Activated naive CD8-positive, alpha-beta T cell treated with anti-CD3 and anti-CD28 coated beads, Interleukin-2, amount 50 U/mL, for 24 hours (primary cell): ENCODE data around the gene CYTH1.

Experiments used
- ATAC-seq: fragments of 150-1000 bp; cut with Tn5 transposase; one replicate; pipeline ENCODE4 v1.10.0; 2021
- DNase-seq: peaks from one replicate; pipeline ENCODE4 v3.0.0; 2021
- H3K27ac Mint-ChIP-seq: one replicate; pipeline ENCODE4 v1.8.0; 2021; ENCODE audit warnings: mild to moderate bottlenecking, mixed read lengths
- H3K27me3 Mint-ChIP-seq: one replicate; pipeline ENCODE4 v1.8.0; 2021; ENCODE audit warnings: mixed read lengths
- H3K36me3 Mint-ChIP-seq: one replicate; pipeline ENCODE4 v1.8.0; 2021; ENCODE audit warnings: low read depth, mixed read lengths
- H3K4me1 Mint-ChIP-seq: one replicate; pipeline ENCODE4 v1.8.0; 2021; ENCODE audit warnings: mixed read lengths
- H3K4me3 Mint-ChIP-seq: one replicate; pipeline ENCODE4 v1.8.0; 2021; ENCODE audit warnings: mild to moderate bottlenecking, moderate library complexity, mixed read lengths
- H3K9me3 Mint-ChIP-seq: one replicate; pipeline ENCODE4 v1.8.0; 2021; ENCODE audit warnings: mixed read lengths

CYTH1 gene

DNA sequence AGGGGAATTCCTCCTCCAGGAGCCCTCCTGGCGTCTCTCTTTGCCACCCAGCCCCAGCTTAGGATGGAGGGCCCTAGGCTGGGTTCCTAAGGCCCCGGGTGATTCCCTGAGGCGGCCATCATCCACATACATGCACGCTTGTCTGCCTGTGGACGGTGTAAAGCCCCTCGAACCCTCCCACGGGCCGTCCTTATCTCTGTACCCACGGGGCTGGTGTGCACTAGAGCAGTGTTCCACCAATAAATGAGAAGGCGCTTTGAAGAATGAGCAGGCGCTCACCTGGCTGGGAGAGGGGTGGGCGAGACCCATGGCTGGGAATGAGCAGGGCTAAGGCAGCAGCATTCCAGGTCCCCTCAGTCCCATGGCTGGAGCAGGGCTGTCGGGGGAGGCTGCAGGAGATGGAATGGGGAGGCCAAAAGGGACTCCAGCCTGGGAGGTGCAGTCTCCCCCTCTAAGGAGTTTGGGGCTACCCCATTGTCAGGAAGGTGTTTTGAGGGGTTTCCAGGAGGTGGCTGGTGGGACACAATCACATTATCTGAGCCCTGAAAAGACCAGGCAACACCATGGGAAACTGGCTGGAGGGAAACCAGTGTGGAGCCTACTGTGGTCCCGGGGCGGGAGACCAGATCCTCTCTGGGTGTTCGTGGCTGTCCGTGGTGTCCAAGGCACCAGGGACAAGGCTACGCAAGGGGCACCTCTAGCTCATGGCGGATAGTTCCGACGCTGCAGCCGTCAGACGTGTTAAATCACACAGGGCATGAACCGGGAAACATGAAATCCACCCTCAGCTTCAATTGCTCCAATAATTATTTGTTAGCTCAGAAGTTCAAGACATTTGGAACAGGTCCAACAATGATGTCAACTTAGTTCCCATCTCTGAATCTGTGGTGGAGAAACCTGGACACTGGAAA, 117.3 kb downstream of the CYTH1 start:
- Mint-ChIP-seq H3K4me1 (peaks cover 22% of the 10 kb centered on the region), H3K27me3 (no peaks in the 10 kb centered on the region), H3K9me3 (no peaks in the 10 kb centered on the region), H3K36me3 (peaks cover 4% of the 10 kb centered on the region), H3K4me3 (no peak overlapping the region), H3K27ac (no peak overlapping the region)
- DNase-seq (no peak), ATAC-seq (no peak)

DNA sequence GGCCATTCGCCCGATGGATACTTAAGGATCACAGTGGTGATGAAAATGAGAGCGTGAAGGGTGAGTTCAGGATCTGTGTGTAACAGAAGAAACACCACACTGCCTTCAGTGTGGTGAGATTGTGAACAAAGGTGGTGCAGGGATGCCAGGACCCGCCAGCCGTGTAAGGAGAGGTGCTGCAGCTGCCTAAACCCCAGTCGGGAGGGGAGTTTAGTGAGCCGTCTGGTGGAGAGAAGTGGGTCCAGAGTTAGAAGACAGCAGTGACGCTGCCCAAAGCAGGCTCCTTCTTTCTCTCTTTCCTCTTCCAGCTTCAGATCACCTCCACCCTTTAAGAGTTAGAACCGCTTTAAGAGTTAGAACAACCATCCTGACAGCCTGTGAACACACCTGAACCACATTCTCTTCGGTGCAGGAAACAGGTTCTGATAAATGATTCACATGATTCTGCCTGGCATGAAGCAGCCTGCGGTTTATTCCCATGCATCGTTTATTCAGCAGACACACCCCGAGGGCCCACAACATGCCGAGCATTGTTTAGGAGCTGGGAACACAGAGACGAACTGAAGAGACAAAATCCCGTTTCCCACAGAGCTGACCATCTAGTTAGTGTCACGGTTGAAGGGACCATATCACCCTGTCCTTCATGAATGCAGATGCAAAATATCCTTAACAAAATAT, 120.8 kb downstream of the CYTH1 start:
- no peaks in the 10 kb centered on the region for H3K27me3 Mint-ChIP-seq
- H3K4me1 Mint-ChIP-seq = peaks cover 14% of the 10 kb centered on the region
- no peak for DNase-seq
- H3K9me3 Mint-ChIP-seq = no peaks in the 10 kb centered on the region
- no peak overlapping the region for H3K4me3 Mint-ChIP-seq
- H3K27ac Mint-ChIP-seq = no peak overlapping the region
- ATAC-seq = no peak
- peaks cover under 1% of the 10 kb centered on the region for H3K36me3 Mint-ChIP-seq

DNA sequence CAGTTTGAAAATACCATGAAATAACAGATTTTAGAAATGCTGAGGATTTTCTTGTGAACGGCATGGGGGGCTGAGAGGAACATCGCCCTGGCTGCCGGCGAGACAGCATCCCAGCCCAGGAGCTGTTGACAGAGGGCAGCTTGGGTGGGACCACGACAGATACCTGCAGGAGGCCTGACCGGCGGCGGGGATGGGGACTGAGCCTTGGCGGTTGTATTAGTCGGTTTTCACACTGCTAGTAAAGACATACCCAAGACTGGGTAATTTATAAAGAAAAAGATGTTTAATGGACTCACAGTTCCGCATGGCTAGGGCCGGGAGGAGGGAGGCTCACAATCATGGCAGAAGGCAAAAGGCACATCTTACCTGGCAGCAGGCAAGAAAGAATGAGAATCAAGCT, 122.5 kb downstream of the CYTH1 start:
- ATAC-seq (no peak), DNase-seq (no peak)
- Mint-ChIP-seq H3K9me3 (no peaks in the 10 kb centered on the region), H3K4me3 (no peak overlapping the region), H3K27me3 (no peaks in the 10 kb centered on the region), H3K27ac (no peak overlapping the region), H3K36me3 (no peaks in the 10 kb centered on the region), H3K4me1 (no peaks in the 10 kb centered on the region)

DNA sequence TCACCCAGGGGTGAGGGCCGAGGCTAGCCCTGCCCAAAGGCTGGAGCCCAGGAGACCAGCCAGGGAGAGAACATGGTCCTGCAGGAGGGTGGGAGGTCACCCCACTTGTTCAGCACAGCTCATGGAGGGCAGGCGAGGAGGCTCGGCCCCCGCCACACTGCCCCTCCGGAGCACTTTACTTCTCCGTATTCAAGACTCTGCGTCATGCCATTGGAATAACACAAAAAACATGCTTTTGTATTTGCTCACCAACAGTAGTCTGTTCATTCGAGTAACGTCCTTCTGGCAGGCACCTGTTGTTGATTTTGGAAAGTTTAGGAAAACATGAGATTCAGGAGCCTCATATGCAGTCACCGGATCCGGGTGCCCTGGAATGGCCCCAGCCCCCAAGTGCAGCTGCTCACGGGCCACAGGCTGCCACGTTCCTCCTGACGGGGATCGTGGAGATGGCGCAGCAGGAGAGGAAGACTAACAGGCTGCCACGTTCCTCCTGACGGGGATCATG, 123.7 kb downstream of the CYTH1 start:
- H3K27me3 Mint-ChIP-seq = no peaks in the 10 kb centered on the region
- DNase-seq (no peak), ATAC-seq (no peak)
- no peaks in the 10 kb centered on the region for H3K36me3 Mint-ChIP-seq
- no peak overlapping the region for H3K4me3 Mint-ChIP-seq
- no peaks in the 10 kb centered on the region for H3K9me3 Mint-ChIP-seq
- no peak overlapping the region for H3K27ac Mint-ChIP-seq
- no peaks in the 10 kb centered on the region for H3K4me1 Mint-ChIP-seq

DNA sequence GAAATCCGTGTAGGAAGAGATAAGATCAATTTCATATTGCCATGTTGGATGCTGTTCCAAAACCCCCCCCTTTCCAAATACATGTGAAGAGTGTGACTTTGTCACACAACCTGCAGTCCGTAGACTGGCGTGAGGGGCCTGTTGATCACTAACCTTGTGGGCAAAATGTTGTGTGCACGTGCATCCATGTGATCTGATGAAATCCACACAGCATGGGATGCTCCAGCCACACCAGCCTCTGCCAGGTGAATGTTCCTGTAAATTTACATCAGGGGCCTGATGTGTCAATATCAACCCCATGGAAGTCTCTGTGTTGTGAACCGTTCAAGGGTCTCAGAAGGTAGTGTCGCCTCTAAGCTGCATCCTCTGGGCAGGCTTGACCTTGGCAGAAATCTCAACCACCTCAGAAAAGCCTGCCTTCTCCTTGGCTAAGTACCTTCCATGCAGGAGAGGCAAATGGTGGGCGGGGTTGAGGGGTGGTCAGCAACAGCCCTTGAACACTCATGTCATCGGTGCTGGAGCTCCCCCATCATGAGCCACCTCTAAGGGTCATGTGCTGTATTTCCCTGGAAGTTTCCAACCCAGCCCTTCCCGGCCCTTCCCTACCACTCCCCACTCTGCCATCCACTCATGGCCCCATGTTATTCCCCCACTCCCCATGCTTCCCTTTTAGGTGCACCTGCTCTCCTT, 126.7 kb downstream of the CYTH1 start:
- H3K27me3 Mint-ChIP-seq = no peaks in the 10 kb centered on the region
- no peak overlapping the region for H3K27ac Mint-ChIP-seq
- ATAC-seq (no peak), DNase-seq (no peak)
- H3K4me3 Mint-ChIP-seq = no peak overlapping the region
- no peaks in the 10 kb centered on the region for H3K36me3 Mint-ChIP-seq
- H3K4me1 Mint-ChIP-seq = peaks cover 5% of the 10 kb centered on the region
- H3K9me3 Mint-ChIP-seq = no peaks in the 10 kb centered on the region

DNA sequence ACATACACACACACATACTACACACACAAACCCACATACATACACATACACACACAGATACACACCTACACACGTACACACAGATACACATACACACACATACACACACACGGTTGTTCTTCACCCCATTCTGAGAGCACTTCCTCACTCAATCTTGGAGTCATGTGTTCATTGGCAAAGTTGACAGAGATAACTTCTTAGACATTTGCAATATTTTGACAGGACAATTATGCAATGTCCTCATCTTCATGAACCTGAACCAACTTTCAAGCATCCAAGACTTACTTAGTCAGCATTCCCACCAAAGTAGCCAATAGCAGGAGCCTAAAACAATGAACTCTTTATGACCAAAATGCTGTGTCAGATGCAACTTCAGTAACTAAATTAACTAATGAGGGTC, 127.7 kb downstream of the CYTH1 start:
- no peak for DNase-seq
- H3K4me3 Mint-ChIP-seq = no peak overlapping the region
- no peak overlapping the region for H3K27ac Mint-ChIP-seq
- H3K36me3 Mint-ChIP-seq = no peaks in the 10 kb centered on the region
- peaks cover 5% of the 10 kb centered on the region for H3K4me1 Mint-ChIP-seq
- H3K27me3 Mint-ChIP-seq = peaks cover 2% of the 10 kb centered on the region
- peaks cover 1% of the 10 kb centered on the region for H3K9me3 Mint-ChIP-seq
- no peak for ATAC-seq

DNA sequence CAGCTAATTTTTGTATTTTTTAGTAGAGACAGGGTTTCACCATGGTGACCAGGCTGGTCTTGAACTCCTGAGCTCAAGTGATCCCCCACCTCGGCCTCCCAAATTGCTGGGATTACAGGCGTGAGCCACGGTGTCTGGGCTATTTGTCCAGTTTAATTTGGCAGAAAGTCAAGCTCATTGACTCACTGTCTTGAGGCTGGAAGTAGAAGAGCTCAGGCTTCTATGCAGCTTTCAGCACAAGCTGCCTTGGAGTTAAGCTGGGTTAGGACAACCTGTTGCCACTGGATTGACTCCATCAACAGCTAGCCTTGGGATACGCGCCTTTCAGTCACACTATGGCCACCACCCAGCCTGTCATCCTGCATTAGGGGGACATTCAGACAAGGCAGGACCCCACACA, 128.7 kb downstream of the CYTH1 start:
- no peak overlapping the region for H3K27ac Mint-ChIP-seq
- H3K27me3 Mint-ChIP-seq = peaks cover 3% of the 10 kb centered on the region
- ATAC-seq (no peak), DNase-seq (no peak)
- H3K9me3 Mint-ChIP-seq = peaks cover 6% of the 10 kb centered on the region
- no peak overlapping the region for H3K4me3 Mint-ChIP-seq
- H3K36me3 Mint-ChIP-seq = no peaks in the 10 kb centered on the region
- peaks cover 5% of the 10 kb centered on the region for H3K4me1 Mint-ChIP-seq

DNA sequence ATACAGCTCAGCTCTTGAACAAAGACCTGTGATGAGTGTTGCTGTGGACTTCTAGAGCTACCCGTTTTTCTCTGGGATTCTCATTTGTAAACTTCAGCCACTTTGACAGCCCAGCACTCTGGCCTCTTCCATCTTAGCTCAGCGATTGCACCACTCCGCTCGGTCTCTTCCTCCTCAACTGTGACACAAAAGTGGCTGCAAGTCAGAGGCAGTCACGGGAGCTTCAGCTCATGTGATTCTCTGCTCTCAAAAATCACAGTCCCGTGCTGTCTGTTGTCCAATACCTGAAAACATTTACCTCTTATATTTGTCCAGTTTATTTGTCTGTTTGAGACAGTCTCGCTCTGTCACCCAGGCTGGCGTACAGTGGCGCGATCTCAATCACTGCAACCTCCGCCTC, 129.2 kb downstream of the CYTH1 start:
- peaks cover 5% of the 10 kb centered on the region for H3K4me1 Mint-ChIP-seq
- no peak for ATAC-seq
- H3K27me3 Mint-ChIP-seq = peaks cover 3% of the 10 kb centered on the region
- no peak for DNase-seq
- no peak overlapping the region for H3K4me3 Mint-ChIP-seq
- H3K36me3 Mint-ChIP-seq = peaks cover 1% of the 10 kb centered on the region
- no peak overlapping the region for H3K27ac Mint-ChIP-seq
- H3K9me3 Mint-ChIP-seq = peaks cover 8% of the 10 kb centered on the region

DNA sequence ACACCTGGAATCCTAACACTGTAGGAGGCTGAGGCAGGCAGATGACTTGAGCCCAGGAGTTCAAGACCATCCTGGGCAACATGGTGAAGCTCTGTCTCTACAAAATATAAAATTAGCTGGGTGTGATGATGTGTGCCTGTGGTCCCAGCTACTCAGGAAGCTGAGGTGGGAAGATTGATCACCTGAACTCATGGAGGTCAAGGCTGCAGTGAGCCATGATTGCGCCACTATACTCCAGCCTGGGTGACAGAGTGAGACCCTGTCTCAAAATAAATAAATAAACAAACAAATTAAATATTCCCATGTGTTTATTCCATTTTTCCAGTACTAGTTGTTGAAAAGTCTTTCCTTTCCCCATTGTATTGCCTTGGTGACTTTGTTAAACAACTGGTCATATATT, 130.0 kb downstream of the CYTH1 start:
- Mint-ChIP-seq H3K4me1 (peaks cover 5% of the 10 kb centered on the region), H3K4me3 (no peak overlapping the region), H3K36me3 (peaks cover 3% of the 10 kb centered on the region), H3K9me3 (peaks cover 8% of the 10 kb centered on the region), H3K27ac (no peak overlapping the region), H3K27me3 (peaks cover 3% of the 10 kb centered on the region)
- DNase-seq (no peak), ATAC-seq (no peak)

DNA sequence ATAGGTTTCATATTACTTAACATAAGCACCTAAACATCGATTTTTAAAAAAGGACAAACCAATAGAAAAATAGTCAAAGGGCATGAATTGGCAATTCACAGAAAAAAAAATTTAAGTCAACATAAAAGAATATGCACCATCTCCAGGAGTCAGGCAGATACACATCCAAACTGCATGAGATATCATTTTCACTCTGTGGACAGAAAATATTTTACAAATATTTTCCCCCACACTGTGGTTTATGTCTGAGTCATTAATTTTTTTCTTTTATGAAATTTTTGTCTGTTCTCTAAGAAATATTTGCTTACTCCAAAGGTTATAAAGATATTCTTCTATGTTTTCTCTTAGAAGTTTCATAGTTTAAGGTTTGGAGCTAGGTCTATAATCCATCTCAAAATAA, 130.5 kb downstream of the CYTH1 start:
- no peak overlapping the region for H3K4me3 Mint-ChIP-seq
- no peak for ATAC-seq
- H3K27ac Mint-ChIP-seq = no peak overlapping the region
- peaks cover 5% of the 10 kb centered on the region for H3K4me1 Mint-ChIP-seq
- DNase-seq = no peak
- H3K27me3 Mint-ChIP-seq = peaks cover 3% of the 10 kb centered on the region
- H3K9me3 Mint-ChIP-seq = peaks cover 8% of the 10 kb centered on the region
- peaks cover 3% of the 10 kb centered on the region for H3K36me3 Mint-ChIP-seq

DNA sequence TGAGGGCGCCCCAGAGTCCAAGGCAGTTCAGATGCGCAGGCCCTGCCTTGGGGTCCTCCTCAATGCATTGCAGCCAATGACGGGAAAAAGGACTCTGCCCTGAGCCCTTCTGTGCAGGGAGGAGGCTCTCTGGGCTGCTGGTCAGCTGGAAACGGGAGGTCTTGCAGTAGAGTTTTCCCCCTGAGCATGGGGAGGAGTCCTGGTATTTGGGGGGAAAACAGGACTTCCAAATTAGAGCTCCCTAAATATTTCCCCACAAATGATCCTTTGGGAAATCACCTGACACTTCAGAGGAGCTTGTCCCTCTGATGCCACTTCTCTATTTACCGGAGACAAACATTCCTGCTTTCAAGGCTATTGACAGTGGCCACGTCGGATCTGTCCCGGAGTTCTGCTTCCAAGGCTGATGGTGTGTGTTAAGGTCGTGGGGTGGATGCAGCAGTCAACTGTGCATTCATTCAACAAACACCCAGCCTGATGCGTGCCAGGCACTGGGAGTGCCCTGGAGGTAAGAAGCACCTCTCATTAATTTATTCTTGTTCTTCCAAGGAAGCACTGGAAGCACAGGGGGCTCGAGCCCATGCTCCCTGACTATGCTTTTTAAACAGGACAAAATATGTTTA, 131.9 kb downstream of the CYTH1 start:
- no peak for DNase-seq
- Mint-ChIP-seq H3K27me3 (peaks cover 3% of the 10 kb centered on the region), H3K36me3 (peaks cover 3% of the 10 kb centered on the region), H3K27ac (no peak overlapping the region), H3K4me1 (peaks cover 17% of the 10 kb centered on the region), H3K9me3 (peaks cover 8% of the 10 kb centered on the region), H3K4me3 (no peak overlapping the region)
- ATAC-seq = no peak

DNA sequence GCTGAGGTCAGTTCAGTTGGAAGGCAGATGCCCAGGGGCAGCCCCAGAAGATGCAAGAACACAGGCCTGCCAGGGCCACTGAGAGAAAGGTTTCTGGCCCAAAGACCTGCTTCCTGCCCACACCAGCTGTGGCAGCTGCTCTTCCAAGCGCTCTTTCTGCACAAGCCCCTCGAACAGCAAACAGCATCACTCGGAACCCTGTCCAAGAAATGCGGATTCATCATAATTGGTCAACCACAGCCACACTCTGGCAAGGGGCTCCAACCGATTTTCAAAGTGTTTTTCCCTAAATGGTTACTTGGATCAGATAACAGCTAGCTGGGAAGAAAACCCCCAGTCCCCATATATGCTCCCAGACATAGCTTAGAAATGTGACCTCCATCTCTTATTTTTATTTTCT, 133.8 kb downstream of the CYTH1 start:
- Mint-ChIP-seq H3K4me1 (peaks cover 17% of the 10 kb centered on the region), H3K4me3 (no peak overlapping the region), H3K9me3 (peaks cover 8% of the 10 kb centered on the region), H3K27me3 (peaks cover 3% of the 10 kb centered on the region), H3K27ac (no peak overlapping the region), H3K36me3 (peaks cover 3% of the 10 kb centered on the region)
- DNase-seq (no peak), ATAC-seq (no peak)

DNA sequence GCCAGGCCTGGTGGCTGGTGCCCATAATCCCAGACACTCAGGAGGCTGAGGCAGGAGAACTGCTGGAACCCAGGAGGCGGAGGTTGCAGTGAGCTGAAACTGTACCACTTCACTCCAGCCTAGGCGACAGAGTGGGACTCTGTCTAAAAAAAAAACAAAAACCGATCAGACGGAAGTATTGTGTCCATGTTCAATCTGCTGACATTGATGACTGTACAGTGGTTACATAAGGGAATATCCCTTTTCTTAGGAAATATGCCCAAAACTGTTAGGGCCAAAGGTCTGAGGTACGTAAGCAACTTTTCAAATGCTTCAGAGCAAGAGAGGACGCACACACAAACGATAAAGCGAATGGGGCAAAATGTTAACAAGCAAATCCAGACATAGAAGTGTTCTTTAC, 135.0 kb downstream of the CYTH1 start:
- Mint-ChIP-seq H3K36me3 (peaks cover 3% of the 10 kb centered on the region), H3K4me3 (no peak overlapping the region), H3K27me3 (peaks cover 3% of the 10 kb centered on the region), H3K27ac (no peak overlapping the region), H3K4me1 (peaks cover 14% of the 10 kb centered on the region), H3K9me3 (peaks cover 8% of the 10 kb centered on the region)
- DNase-seq = no peak
- ATAC-seq = no peak
